Activated CD4-positive, alpha-beta T cell treated with anti-CD3 and anti-CD28 coated beads, Interleukin-2, amount 10 ng/mL, durations not matched to agents 7 days and 5 days (primary cell): ENCODE data around the gene EEF1AKMT4. TPM values are rescaled to one million over a fixed set of nuclear protein-coding genes. Genes with fewer than 3 reads are reported as not detected.

Source experiments
- CTCF ChIA-PET: fragments of 350-600 bp; sonication (Branson Sonifier 250); formaldehyde crosslinking; loops from one replicate; lab custom pipeline; 2021; ENCODE audit warnings: antibody characterized with exemption; lab: Charles Lee
- POLR2A ChIA-PET: fragments of 350-600 bp; sonication (Branson Sonifier 250); formaldehyde crosslinking; loops from one replicate; lab custom pipeline; 2021; ENCODE audit warnings: antibody characterized with exemption; lab: Charles Lee
- DNase-seq: peaks from one replicate; pipeline ENCODE4 v3.0.0-alpha.2; 2020
- H3K27ac Mint-ChIP-seq: one replicate; pipeline ENCODE4 v1.8.0; 2021; ENCODE audit warnings: mild to moderate bottlenecking, moderate library complexity, mixed read lengths
- H3K27me3 Mint-ChIP-seq: one replicate; pipeline ENCODE4 v1.8.0; 2021; ENCODE audit warnings: mixed read lengths
- H3K36me3 Mint-ChIP-seq: one replicate; pipeline ENCODE4 v1.8.0; 2021; ENCODE audit warnings: low read depth, mixed read lengths
- H3K4me1 Mint-ChIP-seq: one replicate; pipeline ENCODE4 v1.8.0; 2021; ENCODE audit warnings: mixed read lengths
- H3K4me3 Mint-ChIP-seq: one replicate; pipeline ENCODE4 v1.8.0; 2021; ENCODE audit warnings: mild to moderate bottlenecking, moderate library complexity, mixed read lengths
- H3K9me3 Mint-ChIP-seq: one replicate; pipeline ENCODE4 v1.8.0; 2021; ENCODE audit warnings: mixed read lengths
- microRNA-seq: library from miRNA; unstranded; fragments of <30 nt; microRNA quantifications from one replicate; pipeline ENCODE4 v1.2.0, GENCODE V29; 2021; ENCODE audit warnings: borderline microRNAs expressed, borderline replicate concordance
- total RNA-seq, 2 experiments: library from RNA; stranded (reverse); gene quantifications; one replicate each; pipeline ENCODE4 v1.2.3, GENCODE V29; 2021

The EEF1AKMT4 gene
- total RNA-seq, 2 experiments from 2014 or later = 4.2 to 4.7 TPM

GRCh38 chr3:184298759-184299487 lies 49.5 kb downstream of the EEF1AKMT4 start, which contains the start of gene PSMD2:
TSS of gene PSMD2 (plus strand) at chr3:184299241. CDS start at chr3:184299267, 26 bp downstream.
- Mint-ChIP-seq H3K27me3 (no peaks in the 10 kb centered on the region), H3K27ac (peak within 1 kb of the TSS; percentile 88), H3K36me3 (peaks cover 37% of the 10 kb centered on the region), H3K4me1 (peaks cover 28% of the 10 kb centered on the region), H3K4me3 (peak within 1 kb of the TSS; percentile 95), H3K9me3 (no peaks in the 10 kb centered on the region)
- peak; percentile 99 for DNase-seq
- ChIA-PET CTCF (interaction anchor here (0.9 kb wide), 1 partner anchor 15 kb away, joined by 8 read pairs; no protein-coding TSS in a partner anchor), POLR2A (no interaction called here)

- no peak for DNase-seq
- H3K9me3 Mint-ChIP-seq = no peaks in the 10 kb centered on the region
- peaks cover 44% of the 10 kb centered on the region for H3K36me3 Mint-ChIP-seq
- peaks cover 31% of the 10 kb centered on the region for H3K4me1 Mint-ChIP-seq
- ChIA-PET POLR2A (no interaction called here), CTCF (interaction anchor here (0.9 kb wide), 2 partner anchors 11 to 16 kb away, joined by 3 to 8 read pairs; no protein-coding TSS in a partner anchor)
- H3K27ac Mint-ChIP-seq = peak overlapping the region; percentile 84
- H3K4me3 Mint-ChIP-seq = peak overlapping the region; percentile 95
- H3K27me3 Mint-ChIP-seq = no peaks in the 10 kb centered on the region
Observed at GRCh38 chr3:184299488-184300377, 50.3 kb downstream of the EEF1AKMT4 start.

- H3K36me3 Mint-ChIP-seq = peaks cover 47% of the 10 kb centered on the region
- peak overlapping the region; percentile 95 for H3K4me3 Mint-ChIP-seq
- DNase-seq = no peak
- no peaks in the 10 kb centered on the region for H3K9me3 Mint-ChIP-seq
- no peak overlapping the region for H3K27ac Mint-ChIP-seq
- no peaks in the 10 kb centered on the region for H3K27me3 Mint-ChIP-seq
- H3K4me1 Mint-ChIP-seq = peaks cover 33% of the 10 kb centered on the region
- ChIA-PET POLR2A (no interaction called here), CTCF (interaction anchor here (0.9 kb wide), 2 partner anchors 11 to 19 kb away, joined by 3 to 5 read pairs; no protein-coding TSS in a partner anchor)
Observed at GRCh38 chr3:184300378-184300720, 50.9 kb downstream of the EEF1AKMT4 start.

GRCh38 chr3:184305577-184305976 lies 56.1 kb downstream of the EEF1AKMT4 start:
- ChIA-PET CTCF (no interaction called here), POLR2A (no interaction called here)
- no peak for DNase-seq
- Mint-ChIP-seq H3K9me3 (no peaks in the 10 kb centered on the region), H3K27ac (no peak overlapping the region), H3K4me3 (no peak overlapping the region), H3K27me3 (no peaks in the 10 kb centered on the region), H3K36me3 (peaks cover 75% of the 10 kb centered on the region), H3K4me1 (peaks cover 14% of the 10 kb centered on the region)

GRCh38 chr3:184306341-184306972 lies 57.0 kb downstream of the EEF1AKMT4 start:
- H3K4me1 Mint-ChIP-seq = peaks cover 10% of the 10 kb centered on the region
- no peaks in the 10 kb centered on the region for H3K9me3 Mint-ChIP-seq
- CTCF ChIA-PET = no interaction called here
- no peak overlapping the region for H3K4me3 Mint-ChIP-seq
- POLR2A ChIA-PET = no interaction called here
- no peak for DNase-seq
- no peak overlapping the region for H3K27ac Mint-ChIP-seq
- no peaks in the 10 kb centered on the region for H3K27me3 Mint-ChIP-seq
- H3K36me3 Mint-ChIP-seq = peaks cover 69% of the 10 kb centered on the region

GRCh38 chr3:184307915-184308314 lies 58.4 kb downstream of the EEF1AKMT4 start:
- H3K27ac Mint-ChIP-seq = no peak overlapping the region

More at GRCh38 chr3:184307915-184308314, 58.4 kb downstream of the EEF1AKMT4 start:
- Mint-ChIP-seq H3K4me1 (peaks cover 6% of the 10 kb centered on the region), H3K9me3 (no peaks in the 10 kb centered on the region), H3K36me3 (peaks cover 56% of the 10 kb centered on the region), H3K27me3 (no peaks in the 10 kb centered on the region), H3K4me3 (no peak overlapping the region)
- DNase-seq = no peak
- POLR2A ChIA-PET = no interaction called here
- CTCF ChIA-PET = no interaction called here

Small RNA genes within 50 kb of the gene (microRNA-seq; reads per million reads assigned to microRNA genes)
- gene MIR1224 = not detected

Other genes starting within 250 kb of the EEF1AKMT4 start
- gene ABCC5, start 231.8 kb upstream of the EEF1AKMT4 start, total RNA-seq = 10 to 100 TPM; 19.0 to 19.2 TPM
- gene HTR3D, start 217.9 kb upstream of the EEF1AKMT4 start, total RNA-seq = not detected
- not detected for gene HTR3C, start 196.6 kb upstream of the EEF1AKMT4 start, total RNA-seq
- not detected for gene HTR3E, start 152.6 kb upstream of the EEF1AKMT4 start, total RNA-seq
- 10 to 100 TPM; 53.0 to 60.0 TPM for gene EIF2B5, start 114.3 kb upstream of the EEF1AKMT4 start, total RNA-seq
- gene DVL3, start 94.3 kb upstream of the EEF1AKMT4 start, total RNA-seq = 10 to 100 TPM; 35.0 to 36.3 TPM
- 100 to 1,000 TPM; 222 to 223 TPM for gene AP2M1, start 74.8 kb upstream of the EEF1AKMT4 start, total RNA-seq
- gene ABCF3, start 63.5 kb upstream of the EEF1AKMT4 start, total RNA-seq = 10 to 100 TPM; 62.2 to 64.4 TPM
- not detected for gene VWA5B2, start 20.1 kb upstream of the EEF1AKMT4 start, total RNA-seq
- gene ALG3, start 710 bp upstream of the EEF1AKMT4 start, total RNA-seq = 10 to 100 TPM; 43.2 to 45.7 TPM
- gene CAMK2N2, start 11.9 kb downstream of the EEF1AKMT4 start, total RNA-seq = not detected
- gene ECE2, start 26.4 kb downstream of the EEF1AKMT4 start, total RNA-seq = not detected
- 100 to 1,000 TPM; 188 to 193 TPM for gene PSMD2, start 49.6 kb downstream of the EEF1AKMT4 start, total RNA-seq
- gene EIF4G1, start 64.9 kb downstream of the EEF1AKMT4 start, total RNA-seq = 100 to 1,000 TPM; 269 to 300 TPM
- gene FAM131A, start 87.9 kb downstream of the EEF1AKMT4 start, total RNA-seq = 1 to 10 TPM; 3.6 to 4.4 TPM
- 1 to 10 TPM; 3.0 to 3.6 TPM for gene CLCN2, start 111.9 kb downstream of the EEF1AKMT4 start, total RNA-seq
- gene POLR2H, start 112.0 kb downstream of the EEF1AKMT4 start, total RNA-seq = 10 to 100 TPM; 74.4 to 79.9 TPM
- gene THPO, start 128.5 kb downstream of the EEF1AKMT4 start, total RNA-seq = not detected
- gene CHRD, start 130.4 kb downstream of the EEF1AKMT4 start, total RNA-seq = not detected